Large intestine (tissue), 3 donors: ENCODE measurements around the gene SPTB. TPM values are rescaled to one million over a fixed set of nuclear protein-coding genes. Genes with fewer than 3 reads are reported as not detected.

Experiments used
- DNase-seq, 2 donors: peaks; one replicate each; pipeline versions ENCODE4 v3.0.0 to v3.0.0-alpha.2; 2013
- H3K27ac ChIP-seq: one replicate; pipeline ENCODE4 v1.5.1; 2013; ENCODE audit warnings: low read length
- H3K27me3 ChIP-seq: 2 replicates; pipeline ENCODE4 v1.6.1; 2013; ENCODE audit warnings: low read length; ENCODE audit not compliant: control insufficient read depth, insufficient read depth
- H3K36me3 ChIP-seq: 2 replicates; pipeline ENCODE4 v1.6.1; 2013; ENCODE audit warnings: low read length; ENCODE audit not compliant: control insufficient read depth, insufficient read depth
- H3K4me1 ChIP-seq: one replicate; pipeline ENCODE4 v1.6.1; 2013; ENCODE audit warnings: low read length; ENCODE audit not compliant: control insufficient read depth, insufficient read depth
- H3K4me3 ChIP-seq: one replicate; pipeline ENCODE4 v1.5.1; 2013; ENCODE audit warnings: low read length
- H3K9me3 ChIP-seq: one replicate; pipeline ENCODE4 v1.6.1; 2013; ENCODE audit warnings: mild to moderate bottlenecking, low read depth, low read length, moderate library complexity; ENCODE audit not compliant: control insufficient read depth
- WGBS: methylation state at CpG from one replicate; pipeline ENCODE4 v1.1.5; 2013; ENCODE audit warnings: low lambda C conversion rate; ENCODE audit not compliant: insufficient coverage; 5-methylcytosine and 5-hydroxymethylcytosine counted together
- polyA plus RNA-seq: library from polyadenylated mRNA; unstranded; fragments of 120-200 nt; gene quantifications from one replicate; pipeline ENCODE4 v1.2.1, GENCODE V29; 2013

SPTB gene
- polyA plus RNA-seq, 1 donor: 2.9 TPM

DNA sequence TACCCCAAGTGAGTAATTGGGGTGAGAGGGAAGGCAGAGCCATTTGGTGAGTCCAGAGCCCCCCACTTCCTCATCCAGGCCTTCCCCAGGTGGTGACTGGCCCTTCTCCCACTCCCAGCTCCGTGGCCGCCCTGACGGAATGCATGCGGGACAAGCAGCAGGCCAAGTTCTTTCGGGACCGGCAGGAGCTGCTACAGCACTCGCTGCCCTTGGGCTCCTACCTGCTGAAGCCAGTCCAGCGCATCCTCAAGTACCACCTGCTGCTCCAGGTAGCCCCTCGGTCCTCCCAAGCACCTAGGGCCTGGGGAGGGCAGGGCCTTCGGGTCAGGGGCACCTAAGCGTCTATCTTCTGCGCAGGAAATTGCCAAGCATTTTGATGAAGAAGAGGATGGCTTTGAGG lies 149.0 kb downstream of the SPTB start:
- Histone ChIP-seq H3K9me3 (no peaks in the 10 kb centered on the region), H3K4me1 (peaks cover 30% of the 10 kb centered on the region), H3K27me3 (no peaks in the 10 kb centered on the region), H3K27ac (no peak overlapping the region), H3K36me3 (peaks cover 70% of the 10 kb centered on the region), H3K4me3 (no peak overlapping the region)
- no peak for DNase-seq
- no CpG with 5 or more reads among the region's 12 CpGs for WGBS

DNA sequence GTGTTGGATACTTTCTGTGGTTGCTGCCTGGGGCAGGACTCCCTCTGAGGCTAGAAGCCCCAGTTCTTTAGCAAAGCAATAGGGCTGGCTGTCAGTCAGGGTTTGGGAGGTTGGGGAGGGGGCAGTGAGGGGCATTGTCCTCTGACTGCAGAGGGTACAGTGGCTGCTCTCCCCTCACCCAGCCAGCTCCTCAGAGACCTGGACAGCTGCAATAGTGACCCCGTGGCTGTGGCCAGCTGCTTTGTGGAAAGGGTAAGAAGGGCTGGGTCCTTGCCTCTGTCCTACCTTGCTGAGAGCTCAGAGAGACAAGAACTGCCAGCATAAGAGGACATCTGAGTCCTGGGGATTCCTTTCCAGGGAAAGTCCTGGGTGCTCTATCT lies 149.7 kb downstream of the SPTB start:
- no CpG with 5 or more reads among the region's 1 CpG for WGBS
- no peak overlapping the region for H3K27ac ChIP-seq
- DNase-seq: no peak
- peaks cover 66% of the 10 kb centered on the region for H3K36me3 ChIP-seq
- H3K4me1 ChIP-seq: peaks cover 36% of the 10 kb centered on the region
- no peak overlapping the region for H3K4me3 ChIP-seq
- H3K9me3 ChIP-seq: no peaks in the 10 kb centered on the region
- H3K27me3 ChIP-seq: no peaks in the 10 kb centered on the region

- no peak for DNase-seq
- no peaks in the 10 kb centered on the region for H3K9me3 ChIP-seq
- peaks cover 63% of the 10 kb centered on the region for H3K36me3 ChIP-seq
- H3K4me1 ChIP-seq: peaks cover 42% of the 10 kb centered on the region
- no peak overlapping the region for H3K4me3 ChIP-seq
- WGBS: 80% methylated on average over 1 of the region's 5 CpGs
- H3K27me3 ChIP-seq: no peaks in the 10 kb centered on the region
- H3K27ac ChIP-seq: no peak overlapping the region
These were observed 150.2 kb downstream of the SPTB start for GRCh38 chr14:64729386-64730060.

DNA sequence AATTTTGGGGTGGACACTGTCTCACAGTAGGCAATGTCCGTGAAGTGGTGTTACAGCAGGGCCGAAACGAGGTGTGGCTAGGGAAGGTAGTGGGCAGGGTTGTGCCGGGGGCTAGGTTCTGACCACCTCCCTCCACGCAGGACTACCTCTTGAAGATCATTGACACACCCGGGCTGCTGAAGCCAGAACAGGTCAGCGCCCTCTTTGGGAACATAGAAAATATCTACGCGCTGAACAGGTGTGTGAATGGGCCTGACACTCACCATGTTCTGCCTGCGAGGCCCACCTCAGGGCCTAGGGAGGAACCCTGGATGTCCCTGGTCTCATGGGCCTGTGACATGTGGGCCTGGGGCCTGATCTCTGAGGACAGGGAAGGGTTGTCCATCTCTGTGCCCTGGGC lies 150.9 kb downstream of the SPTB start:
- H3K27ac ChIP-seq: no peak overlapping the region
- peaks cover 48% of the 10 kb centered on the region for H3K4me1 ChIP-seq
- peaks cover 63% of the 10 kb centered on the region for H3K36me3 ChIP-seq
- H3K4me3 ChIP-seq: no peak overlapping the region
- H3K9me3 ChIP-seq: no peaks in the 10 kb centered on the region
- WGBS: no CpG with 5 or more reads among the region's 10 CpGs
- no peaks in the 10 kb centered on the region for H3K27me3 ChIP-seq
- DNase-seq: no peak

- DNase-seq: no peak
These were observed 151.6 kb downstream of the SPTB start for GRCh38 chr14:64728106-64728505.

GRCh38 chr14:64727551-64728071 lies 152.1 kb downstream of the SPTB start:
- Histone ChIP-seq H3K4me3 (no peak overlapping the region), H3K27ac (peak overlapping the region; percentile 92), H3K4me1 (peaks cover 52% of the 10 kb centered on the region), H3K36me3 (peaks cover 52% of the 10 kb centered on the region), H3K9me3 (no peaks in the 10 kb centered on the region), H3K27me3 (no peaks in the 10 kb centered on the region)
- no peak for DNase-seq
- WGBS: no CpG with 5 or more reads among the region's 22 CpGs

More at GRCh38 chr14:64728106-64728505, 151.6 kb downstream of the SPTB start:
- no CpG with 5 or more reads among the region's 6 CpGs for WGBS
- Histone ChIP-seq H3K9me3 (no peaks in the 10 kb centered on the region), H3K27ac (no peak overlapping the region), H3K4me3 (no peak overlapping the region), H3K36me3 (peaks cover 57% of the 10 kb centered on the region), H3K4me1 (peaks cover 52% of the 10 kb centered on the region), H3K27me3 (no peaks in the 10 kb centered on the region)

- no peaks in the 10 kb centered on the region for H3K9me3 ChIP-seq
- H3K4me1 ChIP-seq: peaks cover 57% of the 10 kb centered on the region
- no peak overlapping the region for H3K4me3 ChIP-seq
- no peaks in the 10 kb centered on the region for H3K27me3 ChIP-seq
- DNase-seq: peak; percentile 97 to 98
- peak overlapping the region; percentile 92 for H3K27ac ChIP-seq
- WGBS: no CpG with 5 or more reads among the region's 5 CpGs
- H3K36me3 ChIP-seq: peaks cover 42% of the 10 kb centered on the region
These were observed 153.2 kb downstream of the SPTB start for GRCh38 chr14:64726585-64726890.

DNA sequence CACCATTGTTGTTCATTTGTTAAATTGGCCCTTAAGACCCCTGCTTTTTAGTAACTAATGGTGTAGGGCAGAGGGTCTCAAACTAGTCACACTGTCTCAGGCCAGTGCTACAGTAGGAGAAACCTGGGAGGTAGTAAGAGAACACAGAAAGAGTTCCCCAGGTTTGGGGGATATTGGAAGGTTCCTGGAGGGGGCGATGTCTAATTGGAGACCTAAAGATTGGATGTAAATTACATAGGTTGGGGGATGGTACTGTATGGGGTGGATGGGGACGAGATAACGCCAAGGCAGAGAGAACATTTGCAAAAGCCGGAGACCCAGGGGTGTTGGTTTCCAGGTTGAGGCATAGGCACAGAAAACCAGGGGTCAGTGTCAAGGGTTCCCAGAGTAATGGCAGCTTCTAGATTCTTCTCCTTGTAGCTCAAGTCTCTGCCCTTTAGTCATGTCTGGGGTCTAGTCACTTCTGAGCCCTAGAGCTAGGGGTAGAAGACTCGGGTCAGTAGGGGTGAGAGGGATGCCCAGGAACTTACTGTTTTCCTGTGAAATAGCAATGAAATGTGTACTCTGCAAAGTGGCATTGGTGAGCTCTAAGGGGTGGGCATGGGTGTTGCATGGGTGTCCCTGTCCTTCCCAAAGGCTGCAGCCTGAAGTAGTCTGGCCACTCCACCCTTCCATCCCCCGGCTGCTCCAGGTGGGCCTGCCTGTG lies 153.7 kb downstream of the SPTB start:
- Histone ChIP-seq H3K9me3 (no peaks in the 10 kb centered on the region), H3K4me1 (peaks cover 62% of the 10 kb centered on the region), H3K36me3 (peaks cover 37% of the 10 kb centered on the region), H3K4me3 (no peak overlapping the region), H3K27me3 (no peaks in the 10 kb centered on the region), H3K27ac (peak overlapping the region; percentile 92)
- WGBS: 69% methylated on average over 3 of the region's 6 CpGs
- DNase-seq: no peak

DNA sequence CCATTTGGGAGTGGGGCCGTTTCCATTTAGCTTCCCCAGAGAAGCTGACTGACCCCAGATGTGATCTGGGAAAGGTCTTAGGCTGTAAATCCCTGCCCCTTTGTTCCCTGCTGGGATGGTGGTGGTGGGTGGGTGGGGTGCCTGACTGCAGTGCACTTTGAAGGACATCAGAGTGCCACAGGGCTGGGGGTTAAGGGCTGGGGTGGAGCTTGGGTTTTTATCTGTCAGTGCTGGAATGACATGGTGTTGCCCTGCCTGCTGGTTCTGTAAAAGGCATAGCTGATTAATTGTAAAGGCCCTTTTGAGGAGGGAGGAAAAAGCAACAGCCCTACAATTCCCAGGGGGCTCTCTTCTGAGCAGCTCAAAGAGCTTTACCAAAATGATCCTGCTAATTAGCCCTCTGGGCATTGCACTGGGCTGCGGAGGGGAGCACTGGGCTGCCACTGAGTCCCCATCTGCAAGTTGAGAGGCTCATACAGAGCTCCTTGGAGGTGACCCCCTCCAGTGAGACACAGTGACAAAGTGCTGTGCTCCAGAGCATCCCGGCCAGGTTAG lies 154.4 kb downstream of the SPTB start:
- whole genome bisulfite sequencing: no CpG with 5 or more reads among the region's 3 CpGs
- Histone ChIP-seq H3K4me3 (no peak overlapping the region), H3K36me3 (peaks cover 30% of the 10 kb centered on the region), H3K27ac (peak overlapping the region; percentile 92), H3K9me3 (no peaks in the 10 kb centered on the region), H3K4me1 (peaks cover 69% of the 10 kb centered on the region), H3K27me3 (no peaks in the 10 kb centered on the region)
- peak in 1 of 2 donors; percentile 56 for DNase-seq

GRCh38 chr14:64724578-64724930 lies 155.2 kb downstream of the SPTB start:
- Histone ChIP-seq H3K27ac (peak overlapping the region; percentile 92), H3K36me3 (peaks cover 22% of the 10 kb centered on the region), H3K9me3 (no peaks in the 10 kb centered on the region), H3K4me3 (no peak overlapping the region), H3K27me3 (no peaks in the 10 kb centered on the region), H3K4me1 (peaks cover 76% of the 10 kb centered on the region)
- WGBS: no CpG with 5 or more reads among the region's 1 CpG
- no peak for DNase-seq
